Measurements from ENCODE around the gene CASD1. TPM values are rescaled to one million over a fixed set of nuclear protein-coding genes. Genes with fewer than 3 reads are reported as not detected.

Gene CASD1
- total and polyA plus RNA-seq, 2 of the 4 experiments (the other 2 are of a cell fraction): 4.0 to 4.5 TPM

DNA sequence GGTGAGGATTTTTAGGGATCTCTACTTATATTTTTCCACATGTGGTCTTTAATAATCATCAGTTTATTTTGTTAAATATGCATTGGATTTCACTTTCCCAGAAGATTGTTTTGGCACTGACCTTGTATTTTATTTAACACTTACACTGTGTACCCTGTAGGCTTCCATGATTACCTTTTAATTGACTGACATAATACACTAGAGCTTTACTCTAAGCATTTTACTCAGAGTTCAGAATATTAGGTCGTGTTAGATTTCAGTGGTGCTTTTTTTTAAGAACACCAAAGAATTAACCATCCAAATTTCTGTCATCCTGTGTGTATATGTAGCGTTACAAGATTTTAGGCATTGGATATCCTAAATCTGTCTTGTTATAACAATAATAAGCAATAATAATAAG is 23.1 kb downstream of the CASD1 start:
- Histone ChIP-seq H3K9ac (ENCODE audit: low read depth, low read length) (no peak overlapping the region), H4K8ac (ENCODE audit: low read depth in 2 of 2, low read length in 2 of 2) (no peak overlapping the region), H4K5ac (ENCODE audit: low read depth, low read length) (no peak overlapping the region), H3K79me1 (ENCODE audit: low read depth in 1 of 2, low read length in 2 of 2) (no peaks in the 10 kb centered on the region), H3K14ac (replicated peaks; ENCODE audit: low read depth, low read length) (no peak overlapping the region), H2AK9ac (replicated peaks; ENCODE audit: low read depth, low read length, poor library complexity) (no peak overlapping the region), H3K4me1 (ENCODE audit: control insufficient read depth, insufficient read depth, low read length) (no peaks in the 10 kb centered on the region), H3K9me1 (ENCODE audit: insufficient read depth, low read length) (no peaks in the 10 kb centered on the region), H2BK120ac (ENCODE audit: low read depth, low read length) (no peak overlapping the region), H3K27me3 (ENCODE audit: control insufficient read depth, insufficient read depth, low read length) (no peaks in the 10 kb centered on the region), H3K23ac (ENCODE audit: low read depth, low read length) (no peak overlapping the region), H4K91ac (ENCODE audit: insufficient read depth, low read depth, low read length) (no peak overlapping the region), H2BK15ac (ENCODE audit: low read depth, low read length) (no peak overlapping the region), H2BK20ac (ENCODE audit: low read depth, low read length) (no peak overlapping the region), H3K4me3 (ENCODE audit: insufficient read depth, low read depth, low read length) (no peak overlapping the region), H2AFZ (replicated peaks; ENCODE audit: low read length, poor library complexity) (no peak overlapping the region), H2BK5ac (ENCODE audit: low read depth, low read length, poor library complexity, severe bottlenecking) (no peak overlapping the region), H4K20me1 (ENCODE audit: insufficient read depth, low read length) (no peaks in the 10 kb centered on the region), H3K4ac (ENCODE audit: low read depth, low read length) (no peak overlapping the region), H3K4me2 (ENCODE audit: low read depth, low read length) (no peak overlapping the region), H3K18ac (ENCODE audit: low read depth, low read length) (no peak overlapping the region), H3K9me3 (ENCODE audit: control insufficient read depth, insufficient read depth, low read length) (no peaks in the 10 kb centered on the region), H3K27ac (ENCODE audit: insufficient read depth, low read length) (no peak overlapping the region), H2AK5ac (ENCODE audit: low read depth, low read length) (no peak overlapping the region), H3K36me3 (ENCODE audit: control insufficient read depth, insufficient read depth, low read length) (no peaks in the 10 kb centered on the region), H3K56ac (ENCODE audit: extremely low read depth, insufficient read depth, low read length) (no peak overlapping the region)
- no CpG with 5 or more reads among the region's 2 CpGs for WGBS, 2 experiments (ENCODE audit: extremely low coverage in 2 of 2, insufficient read length in 1 of 2)
- no peak for ATAC-seq (ENCODE audit: low read depth)
- in situ Hi-C loops (cut with MboI; ENCODE audit: low sequenced_read_pairs): no loop called here
- ChIA-PET POLR2A (ENCODE audit: unreplicated experiment) (no interaction called here), CTCF (no interaction called here)
- dilution Hi-C loops (cut with HindIII; ENCODE audit: low sequenced_read_pairs, unreplicated experiment): no loop called here
- intact Hi-C loops (cut with micrococcal nuclease): no loop called here
- DNase-seq: no peak
- TF ChIP-seq NFE2L2 (IDR thresholded peaks at IDR 0.05; ENCODE audit: low read depth, low read length) (no peak), MAZ (IDR thresholded peaks at IDR 0.05; ENCODE audit: borderline replicate concordance, low read depth, low read length) (no peak), CHD1 (IDR thresholded peaks at IDR 0.05; ENCODE audit: low read depth, low read length) (no peak), FOS (IDR thresholded peaks at IDR 0.05; ENCODE audit: low read depth, low read length) (no peak), SMC3 (IDR thresholded peaks at IDR 0.05; ENCODE audit: low read depth, low read length) (no peak), CEBPB (IDR thresholded peaks at IDR 0.05; ENCODE audit: low read depth, low read length) (no peak), MAFK (IDR thresholded peaks at IDR 0.05; ENCODE audit: low read depth, low read length) (no peak), RCOR1 (IDR thresholded peaks at IDR 0.05; ENCODE audit: insufficient replicate concordance, low read length) (no peak), RAD21 (IDR thresholded peaks at IDR 0.05; ENCODE audit: low read length) (no peak), BHLHE40 (IDR thresholded peaks at IDR 0.05; ENCODE audit: low read depth, low read length) (no peak), MXI1 (IDR thresholded peaks at IDR 0.05; ENCODE audit: borderline replicate concordance, low read depth, low read length) (no peak), RFX5 (IDR thresholded peaks at IDR 0.05; ENCODE audit: low read depth, low read length) (no peak), POLR2A (IDR thresholded peaks at IDR 0.05; ENCODE audit: low read depth, low read length) (no peak)
- TF ChIP-seq, protein P1, sequence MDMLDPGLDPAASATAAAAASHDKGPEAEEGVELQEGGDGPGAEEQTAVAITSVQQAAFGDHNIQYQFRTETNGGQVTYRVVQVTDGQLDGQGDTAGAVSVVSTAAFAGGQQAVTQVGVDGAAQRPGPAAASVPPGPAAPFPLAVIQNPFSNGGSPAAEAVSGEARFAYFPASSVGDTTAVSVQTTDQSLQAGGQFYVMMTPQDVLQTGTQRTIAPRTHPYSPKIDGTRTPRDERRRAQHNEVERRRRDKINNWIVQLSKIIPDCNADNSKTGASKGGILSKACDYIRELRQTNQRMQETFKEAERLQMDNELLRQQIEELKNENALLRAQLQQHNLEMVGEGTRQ (IDR thresholded peaks at IDR 0.05; ENCODE audit: low read depth, low read length): no peak
- TF ChIP-seq, protein P2, sequence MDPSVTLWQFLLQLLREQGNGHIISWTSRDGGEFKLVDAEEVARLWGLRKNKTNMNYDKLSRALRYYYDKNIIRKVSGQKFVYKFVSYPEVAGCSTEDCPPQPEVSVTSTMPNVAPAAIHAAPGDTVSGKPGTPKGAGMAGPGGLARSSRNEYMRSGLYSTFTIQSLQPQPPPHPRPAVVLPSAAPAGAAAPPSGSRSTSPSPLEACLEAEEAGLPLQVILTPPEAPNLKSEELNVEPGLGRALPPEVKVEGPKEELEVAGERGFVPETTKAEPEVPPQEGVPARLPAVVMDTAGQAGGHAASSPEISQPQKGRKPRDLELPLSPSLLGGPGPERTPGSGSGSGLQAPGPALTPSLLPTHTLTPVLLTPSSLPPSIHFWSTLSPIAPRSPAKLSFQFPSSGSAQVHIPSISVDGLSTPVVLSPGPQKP (IDR thresholded peaks at IDR 0.05; ENCODE audit: borderline replicate concordance, low read depth, low read length): no peak
- TF ChIP-seq, protein P3, sequence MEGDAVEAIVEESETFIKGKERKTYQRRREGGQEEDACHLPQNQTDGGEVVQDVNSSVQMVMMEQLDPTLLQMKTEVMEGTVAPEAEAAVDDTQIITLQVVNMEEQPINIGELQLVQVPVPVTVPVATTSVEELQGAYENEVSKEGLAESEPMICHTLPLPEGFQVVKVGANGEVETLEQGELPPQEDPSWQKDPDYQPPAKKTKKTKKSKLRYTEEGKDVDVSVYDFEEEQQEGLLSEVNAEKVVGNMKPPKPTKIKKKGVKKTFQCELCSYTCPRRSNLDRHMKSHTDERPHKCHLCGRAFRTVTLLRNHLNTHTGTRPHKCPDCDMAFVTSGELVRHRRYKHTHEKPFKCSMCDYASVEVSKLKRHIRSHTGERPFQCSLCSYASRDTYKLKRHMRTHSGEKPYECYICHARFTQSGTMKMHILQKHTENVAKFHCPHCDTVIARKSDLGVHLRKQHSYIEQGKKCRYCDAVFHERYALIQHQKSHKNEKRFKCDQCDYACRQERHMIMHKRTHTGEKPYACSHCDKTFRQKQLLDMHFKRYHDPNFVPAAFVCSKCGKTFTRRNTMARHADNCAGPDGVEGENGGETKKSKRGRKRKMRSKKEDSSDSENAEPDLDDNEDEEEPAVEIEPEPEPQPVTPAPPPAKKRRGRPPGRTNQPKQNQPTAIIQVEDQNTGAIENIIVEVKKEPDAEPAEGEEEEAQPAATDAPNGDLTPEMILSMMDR (conservative IDR thresholded peaks at IDR 0.05; ENCODE audit: low read depth, low read length): no peak
- no TSS peak for BruUV-seq (replicated peaks)
